H1 (cell line): Measurements from ENCODE around the gene PRKCA. TPM values are rescaled to one million over a fixed set of nuclear protein-coding genes. Genes with fewer than 3 reads are reported as not detected.

Experiments
- CTCF ChIA-PET: fragments of 300-600 bp; sonication (Branson Sonifier 250); formaldehyde crosslinking; loops from one replicate; lab custom pipeline; 2021; ENCODE audit not compliant: partially characterized antibody; lab: Charles Lee
- POLR2A ChIA-PET: fragments of 300-600 bp; sonication (Branson Sonifier 250); formaldehyde crosslinking; loops from one replicate; lab custom pipeline; 2021; ENCODE audit warnings: inconsistent platforms; ENCODE audit not compliant: partially characterized antibody; lab: Charles Lee
- DNase-seq, 2 experiments: peaks; one replicate each; pipeline versions ENCODE4 v3.0.0 to v3.0.0-alpha.2; 2010 to 2022; ENCODE audit warnings: low spot score in 2 of 2, low read depth in 1 of 2, mixed read lengths in 1 of 2
- FAIRE-seq: peaks from 2 replicates; lab custom pipeline; 2011; peaks lifted over from hg19 to GRCh38; lab: Jason Lieb, UNC
- H2AFZ ChIP-seq: 2 replicates; pipeline ENCODE4 v1.8.1; 2012; ENCODE audit warnings: low read length, inconsistent platforms
- H2AK5ac ChIP-seq: 2 replicates; pipeline ENCODE4 v1.6.1; 2013; ENCODE audit warnings: low read depth, low read length
- H2BK120ac ChIP-seq: replicated peaks from 2 replicates; pipeline ENCODE3; 2013; ENCODE audit warnings: low read depth, low read length, inconsistent platforms
- H2BK12ac ChIP-seq: 2 replicates; pipeline ENCODE4 v1.6.1; 2013; ENCODE audit warnings: low read depth, low read length
- H2BK15ac ChIP-seq: 2 replicates; pipeline ENCODE4 v1.6.1; 2013; ENCODE audit warnings: low read length
- H2BK20ac ChIP-seq: 2 replicates; pipeline ENCODE4 v1.6.1; 2013; ENCODE audit warnings: low read length
- H2BK5ac ChIP-seq: 2 replicates; pipeline ENCODE4 v1.6.1; 2013; ENCODE audit warnings: low read depth, low read length
- H3K14ac ChIP-seq: 2 replicates; pipeline ENCODE4 v1.6.1; 2013; ENCODE audit warnings: inconsistent platforms; ENCODE audit not compliant: insufficient read length
- H3K18ac ChIP-seq: 2 replicates; pipeline ENCODE4 v1.6.1; 2013; ENCODE audit warnings: low read length; ENCODE audit errors: extremely low read depth
- H3K23ac ChIP-seq: 2 replicates; pipeline ENCODE4 v1.6.1; 2013; ENCODE audit warnings: inconsistent platforms; ENCODE audit not compliant: insufficient read length
- H3K23me2 ChIP-seq: 2 replicates; pipeline ENCODE4 v1.6.1; 2013; ENCODE audit warnings: low read depth, low read length
- H3K27ac ChIP-seq: 2 replicates; pipeline ENCODE4 v1.6.1; 2011; ENCODE audit warnings: low read depth, low read length, inconsistent platforms
- H3K27me3 ChIP-seq, 4 experiments: replicated peaks in 1 of 4; 1 replicate in 1 of 4; 2 replicates in 3 of 4; pipeline versions ENCODE4 v1.6.1 to v1.8.1; 2011 to 2013; ENCODE audit warnings: low read length in 3 of 4, mild to moderate bottlenecking in 3 of 4, inconsistent platforms in 2 of 4, mixed read lengths in 2 of 4, moderate library complexity in 1 of 4; ENCODE audit not compliant: control insufficient read depth in 3 of 4, insufficient read depth in 3 of 4; ENCODE audit errors: extremely low read depth in 1 of 4
- H3K36me3 ChIP-seq, 4 experiments: 2 replicates each; pipeline versions ENCODE4 v1.6.1 to v1.8.1; 2011 to 2013; ENCODE audit warnings: mild to moderate bottlenecking in 4 of 4, low read length in 3 of 4, moderate library complexity in 2 of 4, control low read depth in 1 of 4, inconsistent platforms in 1 of 4; ENCODE audit not compliant: insufficient read depth in 4 of 4, control insufficient read depth in 2 of 4
- H3K4ac ChIP-seq: replicated peaks from 2 replicates; pipeline ENCODE3; 2013; ENCODE audit warnings: low read length, low read depth, mixed read lengths, inconsistent platforms; ENCODE audit not compliant: insufficient read length
- H3K4me1 ChIP-seq, 4 experiments: replicated peaks in 1 of 4; 1 replicate in 1 of 4; 2 replicates in 3 of 4; pipeline versions ENCODE4 v1.6.1 to v1.8.1; 2011 to 2013; ENCODE audit warnings: low read length in 3 of 4, inconsistent platforms in 2 of 4, mixed read lengths in 1 of 4; ENCODE audit not compliant: insufficient read depth in 4 of 4, control insufficient read depth in 3 of 4
- H3K4me2 ChIP-seq, 2 experiments: 2 replicates each; pipeline versions ENCODE4 v1.6.1 to v1.8.1; 2011 to 2013; ENCODE audit warnings: low read depth in 2 of 2, low read length in 2 of 2, control low read depth in 1 of 2, inconsistent platforms in 1 of 2, mild to moderate bottlenecking in 1 of 2; ENCODE audit not compliant: insufficient read depth in 1 of 2
- H3K4me3 ChIP-seq, 4 experiments: fragments of 200-600, 300-600 bp in 1 of 4; sonication (generic), shearing (Covaris generic), sonication (Bioruptor Twin) in 1 of 4; 2 replicates each; pipeline versions ENCODE4 v1.5.1 to v1.8.1; 2011 to 2016; ENCODE audit warnings: low read length in 4 of 4, low read depth in 3 of 4, control low read depth in 2 of 4, inconsistent platforms in 2 of 4, mild to moderate bottlenecking in 2 of 4, mixed read lengths in 1 of 4, moderate library complexity in 1 of 4; ENCODE audit not compliant: insufficient read depth in 2 of 4; ENCODE audit errors: extremely low read depth in 1 of 4
- H3K56ac ChIP-seq: replicated peaks from 2 replicates; pipeline ENCODE3; 2013; ENCODE audit warnings: low read depth, mild to moderate bottlenecking, mixed read lengths, low read length, inconsistent platforms; ENCODE audit not compliant: insufficient read length
- H3K79me1 ChIP-seq: 2 replicates; pipeline ENCODE4 v1.6.1; 2013; ENCODE audit warnings: low read depth, low read length, control low read depth
- H3K79me2 ChIP-seq, 2 experiments: 2 replicates each; pipeline versions ENCODE4 v1.6.1 to v1.8.1; 2012 to 2013; ENCODE audit warnings: low read length in 2 of 2, mild to moderate bottlenecking in 2 of 2, inconsistent platforms in 1 of 2; ENCODE audit not compliant: insufficient read depth in 2 of 2, control insufficient read depth in 1 of 2
- H3K9ac ChIP-seq, 4 experiments: replicated peaks in 1 of 4; 1 replicate in 1 of 4; 2 replicates in 3 of 4; pipeline versions ENCODE4 v1.6.1 to v1.8.1; 2011 to 2013; ENCODE audit warnings: low read depth in 3 of 4, low read length in 3 of 4, control low read depth in 2 of 4, mild to moderate bottlenecking in 2 of 4, moderate library complexity in 2 of 4, inconsistent platforms in 1 of 4; ENCODE audit errors: extremely low read depth in 1 of 4
- H3K9me3 ChIP-seq, 2 experiments: 2 replicates each; pipeline versions ENCODE4 v1.6.1 to v1.8.1; 2012 to 2013; ENCODE audit warnings: mild to moderate bottlenecking in 2 of 2, moderate library complexity in 2 of 2, control low read depth in 1 of 2, inconsistent platforms in 1 of 2, low read depth in 1 of 2, low read length in 1 of 2, mixed read lengths in 1 of 2; ENCODE audit not compliant: insufficient read depth in 2 of 2
- H4K20me1 ChIP-seq, 2 experiments: replicated peaks in 1 of 2; 2 replicates each; pipeline versions ENCODE3 to v1.8.1; 2011 to 2013; ENCODE audit warnings: inconsistent platforms in 2 of 2, low read length in 2 of 2, mild to moderate bottlenecking in 1 of 2; ENCODE audit not compliant: insufficient read depth in 2 of 2, control insufficient read depth in 1 of 2
- H4K5ac ChIP-seq: 2 replicates; pipeline ENCODE4 v1.6.1; 2013; ENCODE audit warnings: low read length, low read depth, mixed read lengths, inconsistent platforms; ENCODE audit not compliant: insufficient read length
- H4K8ac ChIP-seq: 2 replicates; pipeline ENCODE4 v1.8.0; 2013; ENCODE audit warnings: mild to moderate bottlenecking, moderate library complexity, low read length, inconsistent platforms; ENCODE audit not compliant: insufficient read depth; ENCODE audit errors: extremely low read depth
- H4K91ac ChIP-seq: replicated peaks from 2 replicates; pipeline ENCODE3; 2013; ENCODE audit warnings: low read length, mixed read lengths, inconsistent platforms; ENCODE audit not compliant: insufficient read length
- CREB1 ChIP-seq: IDR thresholded peaks from 2 replicates; pipeline ENCODE4 v1.6.1; 2012; ENCODE audit warnings: inconsistent platforms
- HDAC6 ChIP-seq: IDR thresholded peaks from one replicate; pipeline ENCODE4 v1.7.1; 2012; ENCODE audit warnings: low read depth, mild to moderate bottlenecking, inconsistent platforms, low read length, moderate library complexity
- POLR2AphosphoS5 ChIP-seq: IDR thresholded peaks from 2 replicates; pipeline ENCODE4 v1.6.1; 2011; ENCODE audit warnings: low read depth, low read length
- SRF ChIP-seq: IDR thresholded peaks from 2 replicates; pipeline ENCODE4 v1.6.1; 2011; ENCODE audit warnings: mild to moderate bottlenecking, low read depth, low read length, moderate library complexity
- WGBS, 2 experiments: shearing (Covaris generic) in 1 of 2; methylation state at CpG; one replicate each; pipeline versions ENCODE4 v1.1.6 to v1.1.7; 2013 to 2015; ENCODE audit warnings: low lambda C conversion rate in 2 of 2, mixed read lengths in 2 of 2, inconsistent platforms in 1 of 2, low coverage in 1 of 2, missing lambda C conversion rate in 1 of 2; ENCODE audit not compliant: insufficient replicate concordance in 2 of 2, insufficient coverage in 1 of 2, insufficient read length in 1 of 2; ENCODE audit errors: extremely low coverage in 1 of 2, missing lambda C conversion rate in 1 of 2; 5-methylcytosine and 5-hydroxymethylcytosine counted together
- polyA plus RNA-seq, 7 experiments: library from polyadenylated mRNA; depleted of rRNA in 3 of 7; stranded (reverse) in 5 of 7; unstranded in 2 of 7; fragments of >200 nt in 5 of 7; fragments of 200-250 nt in 2 of 7; gene quantifications; 1 replicate in 5 of 7; 2 replicates in 1 of 7; 4 replicates in 1 of 7; pipeline versions ENCODE4 v1.2.1 to v1.2.3, GENCODE V29; 2011 to 2013; ENCODE audit warnings: missing spikeins in 2 of 7, mixed read lengths in 2 of 7
- total RNA-seq: library from RNA; stranded (reverse); fragmentation: NEBNext Ultra II Directional; extraction: Animal tissue kit (Norgen Biotek cat#: 25700); gene quantifications from 2 replicates; pipeline ENCODE4 v1.2.1, GENCODE V29; 2021

The PRKCA gene
- total and polyA plus RNA-seq, 2 of the 8 experiments (the other 6 are each of a cell fraction or from before 2014, with no cell fraction given): 5.8 to 17.8 TPM

GRCh38 chr17:66432996-66433551 lies 130.7 kb downstream of the PRKCA start:
- 86% methylated on average over 5 of the region's 5 CpGs; no CpG with 5 or more reads in 1 of the 2 experiments for WGBS, 2 experiments
- Histone ChIP-seq H3K9ac (no peak overlapping the region), H2BK12ac (no peak overlapping the region), H2AK5ac (no peak overlapping the region), H3K18ac (no peak overlapping the region), H3K23me2 (no peaks in the 10 kb centered on the region), H3K79me1 (no peaks in the 10 kb centered on the region), H3K27me3 (no peaks in the 10 kb centered on the region), H3K56ac (no peak overlapping the region), H4K5ac (no peak overlapping the region), H3K9me3 (no peaks in the 10 kb centered on the region), H2BK120ac (no peak overlapping the region), H3K4me3 (no peak overlapping the region), H3K23ac (no peak overlapping the region), H2BK15ac (no peak overlapping the region), H2AFZ (no peak overlapping the region), H3K4me1 (peaks cover 2 to 15% (median 7%) of the 10 kb centered on the region in 4 experiments; a peak in 4 of 7 replicates), H3K4ac (no peak overlapping the region), H3K4me2 (no peak overlapping the region), H3K14ac (no peak overlapping the region), H4K91ac (no peak overlapping the region), H4K20me1 (no peaks in the 10 kb centered on the region), H3K27ac (no peak overlapping the region), H3K36me3 (no peaks in the 10 kb centered on the region), H3K79me2 (peaks cover 3 to 21% of the 10 kb centered on the region in 2 experiments; a peak in 2 of 4 replicates), H4K8ac (no peak overlapping the region), H2BK5ac (no peak overlapping the region), H2BK20ac (no peak overlapping the region)
- FAIRE-seq (no peak), DNase-seq (no peak)
- CTCF ChIA-PET: interaction anchor here (0.7 to 2.7 kb wide), 7 partner anchors 9 to 231 kb away, joined by 3 to 9 read pairs (median 3); no protein-coding TSS in a partner anchor
- POLR2A ChIA-PET: no interaction called here
- TF ChIP-seq HDAC6 (no peak), CREB1 (no peak), SRF (no peak), POLR2AphosphoS5 (no peak)
